Activated CD4-positive, CD25-positive, alpha-beta regulatory T cell treated with anti-CD3 and anti-CD28 coated beads, Interleukin-2, amount 50 U/mL, for 24 hours (primary cell): ENCODE results near the gene STX18.
A peak's percentile ranks its signal among the peaks of the same experiment; 100 is the strongest.
"Not testable (repeated sequence)": the region's sequence is repeated elsewhere in the genome, so short reads cannot be mapped to it uniquely, and the experiment has no call there.

ENCODE experiments used
- ATAC-seq, 2 donors: fragments of 150-1000 bp; cut with Tn5 transposase; one replicate each; pipeline ENCODE4 v1.10.0; 2021; ENCODE audit warnings: mild to moderate bottlenecking in 1 of 2, moderate library complexity in 1 of 2

STX18 gene

DNA sequence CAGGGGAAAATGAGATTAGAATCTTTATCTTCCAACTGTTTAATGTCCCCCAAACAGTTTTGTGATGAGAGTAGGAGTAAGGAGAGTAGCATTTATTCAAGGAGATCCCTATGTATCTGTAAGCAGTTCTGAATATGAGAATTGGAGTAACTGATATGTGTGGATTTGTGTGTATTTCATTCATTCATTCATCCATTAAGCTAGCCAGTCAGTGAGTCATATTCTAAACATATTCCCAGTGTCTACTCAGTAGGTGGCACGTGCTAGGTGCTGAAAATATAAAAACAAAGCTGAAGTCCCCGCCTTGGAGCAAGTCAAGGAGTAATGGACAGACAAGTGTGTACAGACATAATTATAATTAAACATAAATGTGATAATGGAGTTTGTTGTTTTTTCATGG, 12.4 kb upstream of the STX18 start:
- ATAC-seq: no peak

- not testable (repeated sequence) for ATAC-seq
These were observed 10.2 kb upstream of the STX18 start for GRCh38 chr4:4552042-4552441.

DNA sequence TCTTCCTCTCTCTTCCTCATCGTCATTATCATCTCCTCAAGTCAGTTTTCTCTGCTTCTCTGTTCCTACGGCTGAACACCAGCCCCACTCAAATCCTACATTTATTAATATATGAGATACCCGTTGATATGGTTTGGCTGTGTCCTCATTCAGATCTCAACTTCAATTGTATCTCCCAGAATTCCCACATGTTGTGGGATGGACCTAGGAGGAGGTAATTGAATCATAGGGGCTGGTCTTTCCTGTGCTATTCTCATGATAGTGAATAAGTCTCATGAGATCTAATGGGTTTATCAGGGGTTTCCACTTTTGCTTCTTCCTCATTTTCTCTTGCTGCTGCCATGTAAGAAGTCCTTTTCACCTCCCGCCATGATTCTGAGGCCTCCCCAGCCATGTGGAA, 8.3 kb upstream of the STX18 start:
- ATAC-seq: not testable (repeated sequence)

GRCh38 chr4:4549534-4549933, 7.7 kb upstream of the STX18 start:
- no peak for ATAC-seq

- ATAC-seq: no peak
These were observed 1.1 kb upstream of the STX18 start for GRCh38 chr4:4542774-4543485.

GRCh38 chr4:4541040-4541631, 712 bp downstream of the STX18 start:
- no peak for ATAC-seq

DNA sequence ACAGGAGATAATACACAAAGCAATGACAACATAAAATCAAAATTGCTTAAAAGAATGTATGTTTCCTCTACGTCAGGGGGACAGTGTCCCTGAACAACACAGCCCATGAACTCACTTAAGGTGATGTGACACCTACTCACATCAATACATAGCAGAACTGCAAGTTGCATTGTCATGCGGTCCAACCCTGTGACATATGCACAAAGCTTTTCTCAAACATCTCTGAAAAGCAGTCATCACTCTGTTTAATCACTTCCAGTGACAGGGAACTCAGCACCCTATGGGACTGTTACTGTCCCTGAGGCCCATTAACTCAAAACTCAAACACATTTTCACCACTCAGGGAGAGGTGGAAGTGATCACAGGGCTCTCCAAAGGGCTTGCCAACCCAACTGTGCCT, 2.4 kb downstream of the STX18 start:
- ATAC-seq: no peak

DNA sequence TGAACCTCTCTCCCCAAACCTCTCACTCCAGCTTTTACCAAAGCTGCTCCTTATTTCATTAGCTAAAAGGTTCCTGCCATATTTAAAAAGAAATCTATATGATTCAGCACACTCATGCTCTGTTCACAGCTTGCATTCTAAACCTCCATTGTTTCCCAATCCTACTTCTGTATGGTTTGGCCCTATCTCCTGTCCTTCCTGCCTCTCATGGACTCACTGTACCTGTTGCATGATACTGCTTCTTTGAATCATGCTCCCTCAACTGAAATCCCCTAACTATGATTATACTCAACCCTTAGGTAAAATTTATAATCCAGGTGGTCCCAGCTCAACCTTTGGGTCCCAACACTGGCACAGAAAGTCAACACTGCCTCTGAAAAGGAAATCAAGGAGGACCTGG, 6.3 kb downstream of the STX18 start:
- no peak for ATAC-seq

DNA sequence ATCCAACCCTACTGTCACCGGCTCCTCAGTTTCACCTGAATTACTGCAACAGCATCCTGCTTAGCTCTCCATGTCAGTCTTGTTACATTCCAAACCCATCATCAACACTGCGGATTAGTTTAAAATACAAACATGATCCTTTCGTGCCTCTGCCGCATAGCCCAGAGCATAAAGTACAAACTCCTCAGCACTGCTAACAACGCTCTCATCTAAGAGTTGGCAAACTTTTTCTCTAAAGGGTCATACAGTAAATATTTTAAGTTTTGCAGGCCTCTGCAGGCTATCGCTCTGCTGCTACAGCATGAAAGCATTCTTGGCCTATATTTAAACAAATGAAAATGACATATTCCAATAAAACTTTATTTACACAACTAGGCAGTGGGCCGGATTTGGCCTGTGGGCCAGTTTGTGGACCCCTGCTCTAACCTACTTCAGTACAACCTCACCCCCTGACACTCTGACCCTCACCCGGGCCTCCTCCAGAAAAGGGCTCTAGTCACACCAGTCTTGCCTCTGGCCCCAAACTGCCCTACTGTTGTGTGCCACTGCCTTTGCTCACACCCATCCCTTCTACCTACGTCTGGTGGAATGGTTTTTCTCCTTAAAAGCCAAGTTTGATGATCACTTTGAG, 7.2 kb downstream of the STX18 start:
- no peak for ATAC-seq

DNA sequence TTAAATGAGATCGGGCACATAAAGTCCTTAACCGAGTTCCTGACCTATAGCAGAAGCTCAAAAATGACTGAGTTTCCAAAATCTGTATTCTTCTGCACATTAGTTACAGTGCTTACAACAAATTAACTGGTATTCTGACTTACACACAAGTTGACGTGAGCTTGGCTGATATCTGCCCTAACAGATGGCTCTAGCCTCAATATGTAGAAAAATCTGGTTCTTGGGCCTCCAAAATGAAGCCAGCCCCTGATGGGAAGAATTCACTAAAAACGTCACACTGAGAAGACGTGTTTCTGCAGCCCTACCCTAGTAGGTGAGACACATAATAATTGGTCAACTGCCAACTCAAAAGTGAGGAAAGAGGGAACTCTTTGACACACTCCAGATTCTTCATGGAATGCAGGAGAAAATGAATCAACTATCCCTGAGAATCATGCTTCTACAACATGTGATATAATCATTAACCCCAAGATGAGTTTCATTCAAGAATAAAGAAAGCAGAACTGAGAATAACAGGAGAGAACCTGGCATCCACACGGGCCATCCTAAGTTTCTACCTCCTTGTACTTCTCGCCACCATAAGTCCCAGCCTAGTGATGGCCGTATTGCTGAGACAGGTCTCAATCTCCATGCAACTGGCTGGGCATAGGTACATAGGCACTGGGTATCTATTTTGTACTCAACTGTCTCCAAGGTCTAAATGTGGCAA, 8.2 kb downstream of the STX18 start:
- no peak for ATAC-seq

GRCh38 chr4:4532371-4533154, 9.3 kb downstream of the STX18 start:
- no peak for ATAC-seq

GRCh38 chr4:4529392-4529791, 12.5 kb downstream of the STX18 start:
- no peak for ATAC-seq

DNA sequence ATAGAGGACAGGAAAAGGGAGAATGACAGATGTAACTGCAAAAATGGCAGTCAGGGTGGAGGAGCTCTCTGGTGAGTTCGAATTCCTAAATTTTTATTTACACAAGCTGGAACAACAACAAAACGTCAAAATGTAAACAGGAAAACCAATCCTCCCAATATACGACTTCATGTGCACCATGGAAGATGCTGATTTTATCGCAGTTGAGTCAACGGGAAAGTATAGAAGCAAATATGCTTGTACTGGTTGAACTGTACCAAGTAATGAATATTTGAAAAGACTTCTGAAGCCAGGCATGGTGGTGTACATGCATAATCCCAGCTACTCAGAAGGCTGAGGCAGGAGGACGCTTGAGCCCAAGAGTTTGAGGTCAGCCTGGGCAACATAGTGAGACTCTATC, 15.4 kb downstream of the STX18 start:
- no peak for ATAC-seq

GRCh38 chr4:4524364-4524763, 17.5 kb downstream of the STX18 start:
- peak; percentile 87 to 89 for ATAC-seq

DNA sequence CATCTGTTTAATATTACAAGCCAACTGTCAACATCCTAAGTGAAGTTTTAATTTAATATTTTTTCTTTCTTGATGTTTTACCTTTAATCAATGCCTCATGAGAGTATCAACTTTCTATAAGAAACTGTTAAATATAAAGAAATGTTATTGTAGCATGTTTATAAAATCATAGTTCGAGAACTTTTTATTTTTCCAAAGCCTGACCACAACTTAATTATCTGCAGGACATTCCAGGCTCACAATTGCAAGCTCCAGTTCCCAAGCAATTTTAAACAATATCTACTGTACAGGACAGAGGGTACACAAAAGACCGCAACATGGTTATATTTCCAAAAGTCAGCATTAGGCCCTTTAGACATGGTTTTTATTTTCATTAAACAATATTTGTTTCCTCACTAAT, 20.1 kb downstream of the STX18 start:
- no peak for ATAC-seq

DNA sequence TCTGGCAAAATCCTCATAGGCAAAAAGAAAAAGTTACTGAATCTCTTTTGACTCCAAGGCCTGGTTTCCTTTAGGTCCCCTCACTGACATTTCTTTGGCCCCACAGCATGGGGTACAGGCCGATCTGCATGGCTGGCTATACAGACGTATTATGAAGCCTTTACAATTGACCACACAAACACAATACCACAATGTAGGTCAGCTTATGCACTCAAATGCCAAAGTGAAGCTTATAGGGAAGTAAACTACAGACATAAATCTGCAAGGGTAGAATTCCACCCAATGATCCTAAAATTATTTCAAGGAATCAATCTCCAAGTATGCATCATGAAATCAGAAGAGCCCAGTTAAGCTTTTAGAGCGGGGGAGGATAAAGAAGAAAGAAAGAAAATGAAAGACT, 20.7 kb downstream of the STX18 start:
- no peak for ATAC-seq

DNA sequence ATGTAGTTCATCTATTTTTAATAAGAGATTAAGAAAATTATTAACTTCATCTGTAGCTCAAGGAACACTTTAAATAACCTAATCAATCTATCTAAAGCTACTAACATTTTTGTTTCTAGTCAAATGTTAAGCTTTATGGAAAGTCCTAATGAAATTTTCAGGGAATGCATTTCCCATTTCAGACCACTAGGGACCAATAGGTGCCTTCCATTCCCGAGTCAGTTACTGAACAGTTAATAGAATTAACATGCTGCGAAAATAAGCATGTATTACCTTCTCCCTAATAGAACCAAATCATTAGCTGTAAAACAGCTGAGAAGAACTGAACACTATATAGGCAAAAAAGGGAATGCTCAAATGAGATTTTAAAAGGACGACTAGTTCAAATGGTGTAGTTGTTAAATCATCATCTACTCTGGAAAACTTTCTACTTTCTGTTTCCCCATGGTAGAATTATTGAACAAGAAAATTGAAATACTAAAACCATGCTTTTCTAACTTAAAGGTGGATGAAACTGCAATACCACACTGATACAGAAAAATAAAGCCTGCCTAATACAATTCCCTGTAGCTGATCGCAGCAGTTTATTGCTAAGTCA, 22.5 kb downstream of the STX18 start:
- ATAC-seq: no peak

- ATAC-seq: no peak
These were observed 23.1 kb downstream of the STX18 start for GRCh38 chr4:4518747-4519146.

DNA sequence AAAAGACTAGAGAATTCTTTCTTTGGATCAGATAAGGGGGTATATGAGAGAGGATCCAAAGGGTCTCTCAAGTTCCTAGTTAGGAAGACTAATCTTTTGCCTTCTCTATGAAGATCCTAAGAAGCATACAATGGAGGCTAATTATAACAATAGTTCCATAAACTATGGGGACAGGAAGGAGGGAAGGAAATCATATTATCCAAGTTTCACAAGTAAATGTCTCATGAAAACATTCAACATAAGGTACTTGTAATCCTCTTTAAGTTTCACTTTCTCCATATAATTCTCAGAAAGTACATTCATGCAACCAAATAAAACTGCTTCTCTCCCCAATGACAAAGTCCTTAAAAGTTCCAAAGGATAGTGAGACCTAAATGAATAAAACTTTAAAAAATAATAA, 27.1 kb downstream of the STX18 start:
- no peak for ATAC-seq

DNA sequence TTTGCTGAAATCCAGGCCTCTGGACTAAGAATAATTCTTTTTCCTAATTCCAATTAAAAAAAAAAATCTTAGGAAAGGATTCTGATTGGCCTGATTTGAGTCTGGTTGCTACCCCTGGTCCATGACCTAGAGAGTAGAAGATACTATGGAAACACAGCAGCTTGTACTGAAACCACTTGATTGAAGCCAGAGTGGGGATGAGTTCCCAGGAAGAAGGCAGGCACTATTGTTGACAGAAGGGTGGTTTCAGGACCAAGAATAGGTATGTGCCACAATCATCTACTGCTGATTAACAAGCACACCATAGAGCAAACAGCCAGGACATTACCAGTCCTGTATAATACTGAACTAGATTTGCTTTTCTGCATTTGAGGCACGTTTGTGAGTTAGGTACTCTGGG, 29.6 kb downstream of the STX18 start:
- no peak for ATAC-seq

DNA sequence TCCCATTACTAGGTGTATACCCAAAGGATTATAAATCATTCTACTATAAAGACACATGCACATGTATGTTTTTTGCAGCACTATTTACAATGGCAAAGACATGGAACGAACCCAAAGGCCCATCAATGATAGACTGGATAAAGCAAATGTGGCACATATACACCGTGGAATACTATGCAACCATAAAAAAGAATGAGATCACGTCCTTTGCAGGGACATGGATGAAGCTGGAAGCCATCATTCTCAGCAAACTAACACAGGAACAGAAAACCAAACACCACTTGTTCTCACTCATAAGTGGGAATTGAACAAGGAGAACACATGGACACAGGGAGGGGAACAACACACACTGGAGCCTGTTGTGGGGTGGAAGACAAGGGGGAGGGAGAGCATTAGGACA, 31.2 kb downstream of the STX18 start:
- not testable (repeated sequence) for ATAC-seq

DNA sequence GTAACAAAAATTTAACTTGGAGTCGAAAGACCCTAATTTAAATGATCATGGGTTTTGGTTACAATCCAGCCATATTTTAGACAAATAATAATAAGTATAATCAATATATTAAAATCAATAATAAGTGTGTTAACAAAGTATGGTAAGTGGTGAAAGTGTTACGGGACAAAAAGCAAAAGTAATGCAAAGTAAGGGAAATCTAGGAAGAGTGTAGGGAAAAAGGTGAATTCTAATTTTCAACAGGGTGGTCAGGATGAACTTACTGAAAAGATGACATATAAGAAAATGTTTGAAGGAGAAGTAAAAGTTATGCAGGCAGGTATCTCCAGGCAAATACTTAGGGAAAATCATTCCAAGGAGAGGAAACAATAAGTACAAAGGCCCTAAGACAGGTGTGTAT, 32.3 kb downstream of the STX18 start:
- ATAC-seq: no peak

DNA sequence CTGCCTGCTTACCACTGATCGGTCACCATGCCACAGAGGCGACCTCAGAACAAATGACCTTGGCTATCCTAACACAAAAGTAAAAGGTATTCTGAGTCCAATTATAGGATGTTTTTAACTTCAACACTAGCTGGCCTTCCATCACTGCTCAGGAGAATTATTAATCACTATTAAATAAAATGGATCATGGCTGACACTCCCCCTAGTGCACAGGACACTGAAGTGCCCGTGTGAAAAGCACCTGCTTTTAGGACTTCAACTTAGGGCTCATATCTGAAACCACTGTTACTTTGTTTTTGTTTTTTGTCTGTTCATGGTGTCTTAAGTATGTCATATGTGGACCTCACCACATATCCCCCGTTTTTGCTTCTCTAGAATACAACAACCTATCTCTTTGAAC, 33.9 kb downstream of the STX18 start:
- no peak for ATAC-seq
